Stimulated activated naive CD8-positive, alpha-beta T cell treated with anti-CD3 and anti-CD28 coated beads, Interleukin-15, amount 100 ng/mL, for 72 hours (primary cell): ENCODE measurements around the gene WDFY3.

ENCODE experiments used
- ATAC-seq: fragments of 150-1000 bp; cut with Tn5 transposase; 2 replicates; pipeline ENCODE4 v1.10.0; 2021; ENCODE audit warnings: mild to moderate bottlenecking, moderate library complexity
- DNase-seq, 2 donors: peaks; one replicate each; pipeline ENCODE4 v3.0.0; 2021 to 2022
- H3K27ac Mint-ChIP-seq, 2 donors: one replicate each; pipeline ENCODE4 v1.8.0; 2022; ENCODE audit warnings: mild to moderate bottlenecking in 2 of 2, mixed read lengths in 2 of 2, moderate library complexity in 2 of 2
- H3K27me3 Mint-ChIP-seq: one replicate; pipeline ENCODE4 v1.8.0; 2022; ENCODE audit warnings: mixed read lengths
- H3K4me1 Mint-ChIP-seq: one replicate; pipeline ENCODE4 v1.8.0; 2022; ENCODE audit warnings: mild to moderate bottlenecking, mixed read lengths
- H3K4me3 Mint-ChIP-seq, 2 donors: one replicate each; pipeline ENCODE4 v1.8.0; 2022; ENCODE audit warnings: mild to moderate bottlenecking in 2 of 2, mixed read lengths in 2 of 2, moderate library complexity in 1 of 2
- H3K9me3 Mint-ChIP-seq, 2 donors: one replicate each; pipeline ENCODE4 v1.8.0; 2022; ENCODE audit warnings: mixed read lengths in 2 of 2

The WDFY3 gene

GRCh38 chr4:84957514-84958420 is 8.7 kb downstream of the WDFY3 start:
- ATAC-seq: no peak
- peaks cover 4% of the 10 kb centered on the region for H3K27me3 Mint-ChIP-seq
- DNase-seq: no peak
- no peaks in the 10 kb centered on the region for H3K9me3 Mint-ChIP-seq
- H3K4me3 Mint-ChIP-seq: no peak overlapping the region
- H3K4me1 Mint-ChIP-seq: no peaks in the 10 kb centered on the region
- H3K27ac Mint-ChIP-seq: no peak overlapping the region

GRCh38 chr4:84956014-84956413 is 10.5 kb downstream of the WDFY3 start:
- ATAC-seq (no peak), DNase-seq (no peak)
- Mint-ChIP-seq H3K4me3 (no peak overlapping the region), H3K4me1 (no peaks in the 10 kb centered on the region), H3K9me3 (no peaks in the 10 kb centered on the region), H3K27ac (no peak overlapping the region), H3K27me3 (no peaks in the 10 kb centered on the region)

GRCh38 chr4:84954982-84955567 is 11.4 kb downstream of the WDFY3 start:
- H3K27me3 Mint-ChIP-seq: no peaks in the 10 kb centered on the region
- DNase-seq: no peak
- H3K4me1 Mint-ChIP-seq: no peaks in the 10 kb centered on the region
- no peak overlapping the region for H3K27ac Mint-ChIP-seq
- ATAC-seq: no peak
- no peaks in the 10 kb centered on the region for H3K9me3 Mint-ChIP-seq
- no peak overlapping the region for H3K4me3 Mint-ChIP-seq

GRCh38 chr4:84952776-84953175 is 13.7 kb downstream of the WDFY3 start:
- H3K4me3 Mint-ChIP-seq: no peak overlapping the region
- peak overlapping the region in 1 of 2 donors; percentile 74 for H3K27ac Mint-ChIP-seq
- ATAC-seq (no peak), DNase-seq (no peak)
- no peaks in the 10 kb centered on the region for H3K27me3 Mint-ChIP-seq
- no peaks in the 10 kb centered on the region for H3K9me3 Mint-ChIP-seq
- H3K4me1 Mint-ChIP-seq: no peaks in the 10 kb centered on the region

- Mint-ChIP-seq H3K9me3 (no peaks in the 10 kb centered on the region), H3K4me3 (no peak overlapping the region), H3K27me3 (no peaks in the 10 kb centered on the region), H3K27ac (no peak overlapping the region), H3K4me1 (no peaks in the 10 kb centered on the region)
- no peak for DNase-seq
- no peak for ATAC-seq
These were observed 14.5 kb downstream of the WDFY3 start for GRCh38 chr4:84952004-84952403.

- H3K4me3 Mint-ChIP-seq: no peak overlapping the region
- no peaks in the 10 kb centered on the region for H3K27me3 Mint-ChIP-seq
- H3K4me1 Mint-ChIP-seq: no peaks in the 10 kb centered on the region
- H3K27ac Mint-ChIP-seq: no peak overlapping the region
- no peak for ATAC-seq
- DNase-seq: no peak
- H3K9me3 Mint-ChIP-seq: no peaks in the 10 kb centered on the region
These were observed 18.4 kb downstream of the WDFY3 start for GRCh38 chr4:84948056-84948455.

GRCh38 chr4:84944947-84945346 is 21.5 kb downstream of the WDFY3 start:
- H3K9me3 Mint-ChIP-seq: peaks cover 2 to 8% of the 10 kb centered on the region in 2 donors
- DNase-seq (no peak), ATAC-seq (no peak)
- H3K27ac Mint-ChIP-seq: no peak overlapping the region
- no peaks in the 10 kb centered on the region for H3K27me3 Mint-ChIP-seq
- H3K4me3 Mint-ChIP-seq: no peak overlapping the region
- no peaks in the 10 kb centered on the region for H3K4me1 Mint-ChIP-seq

GRCh38 chr4:84940960-84941359 is 25.5 kb downstream of the WDFY3 start:
- no peaks in the 10 kb centered on the region for H3K27me3 Mint-ChIP-seq
- H3K4me1 Mint-ChIP-seq: no peaks in the 10 kb centered on the region
- H3K4me3 Mint-ChIP-seq: no peak overlapping the region
- ATAC-seq (no peak), DNase-seq (no peak)
- no peak overlapping the region for H3K27ac Mint-ChIP-seq
- peaks cover 5 to 12% of the 10 kb centered on the region in 2 donors for H3K9me3 Mint-ChIP-seq

- Mint-ChIP-seq H3K27ac (no peak overlapping the region), H3K4me3 (no peak overlapping the region), H3K9me3 (peaks cover 5 to 12% of the 10 kb centered on the region in 2 donors), H3K27me3 (no peaks in the 10 kb centered on the region), H3K4me1 (no peaks in the 10 kb centered on the region)
- ATAC-seq (no peak), DNase-seq (no peak)
These were observed 27.4 kb downstream of the WDFY3 start for GRCh38 chr4:84939113-84939512.

- H3K4me1 Mint-ChIP-seq: no peaks in the 10 kb centered on the region
- H3K4me3 Mint-ChIP-seq: no peak overlapping the region
- H3K9me3 Mint-ChIP-seq: peaks cover 5 to 12% of the 10 kb centered on the region in 2 donors
- H3K27ac Mint-ChIP-seq: no peak overlapping the region
- ATAC-seq (no peak), DNase-seq (no peak)
- no peaks in the 10 kb centered on the region for H3K27me3 Mint-ChIP-seq
These were observed 28.2 kb downstream of the WDFY3 start for GRCh38 chr4:84938316-84938715.

- Mint-ChIP-seq H3K9me3 (peaks cover 5 to 12% of the 10 kb centered on the region in 2 donors), H3K27ac (no peak overlapping the region), H3K4me3 (no peak overlapping the region), H3K4me1 (no peaks in the 10 kb centered on the region), H3K27me3 (no peaks in the 10 kb centered on the region)
- DNase-seq (no peak), ATAC-seq (no peak)
These were observed 29.0 kb downstream of the WDFY3 start for GRCh38 chr4:84937381-84937977.

- no peaks in the 10 kb centered on the region for H3K4me1 Mint-ChIP-seq
- H3K4me3 Mint-ChIP-seq: no peak overlapping the region
- H3K27ac Mint-ChIP-seq: no peak overlapping the region
- ATAC-seq (no peak), DNase-seq (no peak)
- peaks cover 5 to 12% of the 10 kb centered on the region in 2 donors for H3K9me3 Mint-ChIP-seq
- no peaks in the 10 kb centered on the region for H3K27me3 Mint-ChIP-seq
These were observed 30.4 kb downstream of the WDFY3 start for GRCh38 chr4:84936123-84936522.

- Mint-ChIP-seq H3K27me3 (no peaks in the 10 kb centered on the region), H3K27ac (no peak overlapping the region), H3K4me1 (no peaks in the 10 kb centered on the region), H3K4me3 (no peak overlapping the region), H3K9me3 (peaks cover 0 to 5% of the 10 kb centered on the region in 2 donors)
- ATAC-seq (no peak), DNase-seq (no peak)
These were observed 34.0 kb downstream of the WDFY3 start for GRCh38 chr4:84932462-84932861.

GRCh38 chr4:84931961-84932360 is 34.5 kb downstream of the WDFY3 start:
- H3K4me1 Mint-ChIP-seq: no peaks in the 10 kb centered on the region
- no peak overlapping the region for H3K4me3 Mint-ChIP-seq
- H3K27me3 Mint-ChIP-seq: no peaks in the 10 kb centered on the region
- ATAC-seq (no peak), DNase-seq (no peak)
- no peak overlapping the region for H3K27ac Mint-ChIP-seq
- H3K9me3 Mint-ChIP-seq: peaks cover 0 to 5% of the 10 kb centered on the region in 2 donors

- DNase-seq: no peak
- Mint-ChIP-seq H3K9me3 (peaks cover 0 to 5% of the 10 kb centered on the region in 2 donors), H3K4me3 (no peak overlapping the region), H3K4me1 (no peaks in the 10 kb centered on the region), H3K27ac (no peak overlapping the region), H3K27me3 (no peaks in the 10 kb centered on the region)
- ATAC-seq: no peak
These were observed 35.2 kb downstream of the WDFY3 start for GRCh38 chr4:84931274-84931673.

- H3K4me3 Mint-ChIP-seq: no peak overlapping the region
- ATAC-seq: no peak
- H3K27me3 Mint-ChIP-seq: no peaks in the 10 kb centered on the region
- no peak for DNase-seq
- no peak overlapping the region for H3K27ac Mint-ChIP-seq
- peaks cover 0 to 5% of the 10 kb centered on the region in 2 donors for H3K9me3 Mint-ChIP-seq
- H3K4me1 Mint-ChIP-seq: no peaks in the 10 kb centered on the region
These were observed 38.4 kb downstream of the WDFY3 start for GRCh38 chr4:84928089-84928488.
